H1 (cell line): ENCODE data around the gene ISG15. TPM values are rescaled to one million over a fixed set of nuclear protein-coding genes. Genes with fewer than 3 reads are reported as not detected.

Source experiments
- CTCF ChIA-PET: fragments of 300-600 bp; sonication (Branson Sonifier 250); formaldehyde crosslinking; loops from one replicate; lab custom pipeline; 2021; ENCODE audit not compliant: partially characterized antibody; lab: Charles Lee
- POLR2A ChIA-PET: fragments of 300-600 bp; sonication (Branson Sonifier 250); formaldehyde crosslinking; loops from one replicate; lab custom pipeline; 2021; ENCODE audit warnings: inconsistent platforms; ENCODE audit not compliant: partially characterized antibody; lab: Charles Lee
- DNase-seq, 2 experiments: peaks; one replicate each; pipeline versions ENCODE4 v3.0.0 to v3.0.0-alpha.2; 2010 to 2022; ENCODE audit warnings: low spot score in 2 of 2, low read depth in 1 of 2, mixed read lengths in 1 of 2
- FAIRE-seq: peaks from 2 replicates; lab custom pipeline; 2011; peaks lifted over from hg19 to GRCh38; lab: Jason Lieb, UNC
- H2AFZ ChIP-seq: 2 replicates; pipeline ENCODE4 v1.8.1; 2012; ENCODE audit warnings: low read length, inconsistent platforms
- H2AK5ac ChIP-seq: 2 replicates; pipeline ENCODE4 v1.6.1; 2013; ENCODE audit warnings: low read depth, low read length
- H2BK120ac ChIP-seq: replicated peaks from 2 replicates; pipeline ENCODE3; 2013; ENCODE audit warnings: low read depth, low read length, inconsistent platforms
- H2BK12ac ChIP-seq: 2 replicates; pipeline ENCODE4 v1.6.1; 2013; ENCODE audit warnings: low read depth, low read length
- H2BK15ac ChIP-seq: 2 replicates; pipeline ENCODE4 v1.6.1; 2013; ENCODE audit warnings: low read length
- H2BK20ac ChIP-seq: 2 replicates; pipeline ENCODE4 v1.6.1; 2013; ENCODE audit warnings: low read length
- H2BK5ac ChIP-seq: 2 replicates; pipeline ENCODE4 v1.6.1; 2013; ENCODE audit warnings: low read depth, low read length
- H3K14ac ChIP-seq: 2 replicates; pipeline ENCODE4 v1.6.1; 2013; ENCODE audit warnings: inconsistent platforms; ENCODE audit not compliant: insufficient read length
- H3K18ac ChIP-seq: 2 replicates; pipeline ENCODE4 v1.6.1; 2013; ENCODE audit warnings: low read length; ENCODE audit errors: extremely low read depth
- H3K23ac ChIP-seq: 2 replicates; pipeline ENCODE4 v1.6.1; 2013; ENCODE audit warnings: inconsistent platforms; ENCODE audit not compliant: insufficient read length
- H3K23me2 ChIP-seq: 2 replicates; pipeline ENCODE4 v1.6.1; 2013; ENCODE audit warnings: low read depth, low read length
- H3K27ac ChIP-seq: 2 replicates; pipeline ENCODE4 v1.6.1; 2011; ENCODE audit warnings: low read depth, low read length, inconsistent platforms
- H3K27me3 ChIP-seq, 4 experiments: replicated peaks in 1 of 4; 1 replicate in 1 of 4; 2 replicates in 3 of 4; pipeline versions ENCODE4 v1.6.1 to v1.8.1; 2011 to 2013; ENCODE audit warnings: low read length in 3 of 4, mild to moderate bottlenecking in 3 of 4, inconsistent platforms in 2 of 4, mixed read lengths in 2 of 4, moderate library complexity in 1 of 4; ENCODE audit not compliant: control insufficient read depth in 3 of 4, insufficient read depth in 3 of 4; ENCODE audit errors: extremely low read depth in 1 of 4
- H3K36me3 ChIP-seq, 4 experiments: 2 replicates each; pipeline versions ENCODE4 v1.6.1 to v1.8.1; 2011 to 2013; ENCODE audit warnings: mild to moderate bottlenecking in 4 of 4, low read length in 3 of 4, moderate library complexity in 2 of 4, control low read depth in 1 of 4, inconsistent platforms in 1 of 4; ENCODE audit not compliant: insufficient read depth in 4 of 4, control insufficient read depth in 2 of 4
- H3K4ac ChIP-seq: replicated peaks from 2 replicates; pipeline ENCODE3; 2013; ENCODE audit warnings: low read length, low read depth, mixed read lengths, inconsistent platforms; ENCODE audit not compliant: insufficient read length
- H3K4me1 ChIP-seq, 4 experiments: replicated peaks in 1 of 4; 1 replicate in 1 of 4; 2 replicates in 3 of 4; pipeline versions ENCODE4 v1.6.1 to v1.8.1; 2011 to 2013; ENCODE audit warnings: low read length in 3 of 4, inconsistent platforms in 2 of 4, mixed read lengths in 1 of 4; ENCODE audit not compliant: insufficient read depth in 4 of 4, control insufficient read depth in 3 of 4
- H3K4me2 ChIP-seq, 2 experiments: 2 replicates each; pipeline versions ENCODE4 v1.6.1 to v1.8.1; 2011 to 2013; ENCODE audit warnings: low read depth in 2 of 2, low read length in 2 of 2, control low read depth in 1 of 2, inconsistent platforms in 1 of 2, mild to moderate bottlenecking in 1 of 2; ENCODE audit not compliant: insufficient read depth in 1 of 2
- H3K4me3 ChIP-seq, 4 experiments: fragments of 200-600, 300-600 bp in 1 of 4; sonication (generic), shearing (Covaris generic), sonication (Bioruptor Twin) in 1 of 4; 2 replicates each; pipeline versions ENCODE4 v1.5.1 to v1.8.1; 2011 to 2016; ENCODE audit warnings: low read length in 4 of 4, low read depth in 3 of 4, control low read depth in 2 of 4, inconsistent platforms in 2 of 4, mild to moderate bottlenecking in 2 of 4, mixed read lengths in 1 of 4, moderate library complexity in 1 of 4; ENCODE audit not compliant: insufficient read depth in 2 of 4; ENCODE audit errors: extremely low read depth in 1 of 4
- H3K56ac ChIP-seq: replicated peaks from 2 replicates; pipeline ENCODE3; 2013; ENCODE audit warnings: low read depth, mild to moderate bottlenecking, mixed read lengths, low read length, inconsistent platforms; ENCODE audit not compliant: insufficient read length
- H3K79me1 ChIP-seq: 2 replicates; pipeline ENCODE4 v1.6.1; 2013; ENCODE audit warnings: low read depth, low read length, control low read depth
- H3K79me2 ChIP-seq, 2 experiments: 2 replicates each; pipeline versions ENCODE4 v1.6.1 to v1.8.1; 2012 to 2013; ENCODE audit warnings: low read length in 2 of 2, mild to moderate bottlenecking in 2 of 2, inconsistent platforms in 1 of 2; ENCODE audit not compliant: insufficient read depth in 2 of 2, control insufficient read depth in 1 of 2
- H3K9ac ChIP-seq, 4 experiments: replicated peaks in 1 of 4; 1 replicate in 1 of 4; 2 replicates in 3 of 4; pipeline versions ENCODE4 v1.6.1 to v1.8.1; 2011 to 2013; ENCODE audit warnings: low read depth in 3 of 4, low read length in 3 of 4, control low read depth in 2 of 4, mild to moderate bottlenecking in 2 of 4, moderate library complexity in 2 of 4, inconsistent platforms in 1 of 4; ENCODE audit errors: extremely low read depth in 1 of 4
- H3K9me3 ChIP-seq, 2 experiments: 2 replicates each; pipeline versions ENCODE4 v1.6.1 to v1.8.1; 2012 to 2013; ENCODE audit warnings: mild to moderate bottlenecking in 2 of 2, moderate library complexity in 2 of 2, control low read depth in 1 of 2, inconsistent platforms in 1 of 2, low read depth in 1 of 2, low read length in 1 of 2, mixed read lengths in 1 of 2; ENCODE audit not compliant: insufficient read depth in 2 of 2
- H4K20me1 ChIP-seq, 2 experiments: replicated peaks in 1 of 2; 2 replicates each; pipeline versions ENCODE3 to v1.8.1; 2011 to 2013; ENCODE audit warnings: inconsistent platforms in 2 of 2, low read length in 2 of 2, mild to moderate bottlenecking in 1 of 2; ENCODE audit not compliant: insufficient read depth in 2 of 2, control insufficient read depth in 1 of 2
- H4K5ac ChIP-seq: 2 replicates; pipeline ENCODE4 v1.6.1; 2013; ENCODE audit warnings: low read length, low read depth, mixed read lengths, inconsistent platforms; ENCODE audit not compliant: insufficient read length
- H4K8ac ChIP-seq: 2 replicates; pipeline ENCODE4 v1.8.0; 2013; ENCODE audit warnings: mild to moderate bottlenecking, moderate library complexity, low read length, inconsistent platforms; ENCODE audit not compliant: insufficient read depth; ENCODE audit errors: extremely low read depth
- H4K91ac ChIP-seq: replicated peaks from 2 replicates; pipeline ENCODE3; 2013; ENCODE audit warnings: low read length, mixed read lengths, inconsistent platforms; ENCODE audit not compliant: insufficient read length
- BACH1 ChIP-seq: IDR thresholded peaks from 2 replicates; pipeline ENCODE4 v1.6.1; 2012; ENCODE audit warnings: low read length, improper control_type of control experiment
- CTBP2 ChIP-seq: IDR thresholded peaks from 2 replicates; pipeline ENCODE4 v1.7.0; 2011; ENCODE audit warnings: borderline replicate concordance, mild to moderate bottlenecking, moderate library complexity, mixed read lengths, low read length; ENCODE audit not compliant: insufficient read depth, insufficient read length
- GTF2F1 ChIP-seq: IDR thresholded peaks from 2 replicates; pipeline ENCODE4 v1.6.1; 2012; ENCODE audit warnings: low read depth, low read length, improper control_type of control experiment, borderline replicate concordance
- PHF8 ChIP-seq: fragments of 200-600 bp; sonication (generic); conservative IDR thresholded peaks from 2 replicates; pipeline ENCODE4 v1.7.1; 2012; ENCODE audit warnings: low read depth, mild to moderate bottlenecking, inconsistent platforms, low read length, moderate library complexity
- RAD21 ChIP-seq, 2 experiments: IDR thresholded peaks in 1 of 2; conservative IDR thresholded peaks in 1 of 2; 2 replicates each; pipeline ENCODE4 v1.6.1; 2011; ENCODE audit warnings: low read depth in 2 of 2, low read length in 2 of 2, improper control_type of control experiment in 1 of 2, inconsistent platforms in 1 of 2, mild to moderate bottlenecking in 1 of 2, moderate library complexity in 1 of 2
- TBP ChIP-seq: IDR thresholded peaks from 2 replicates; pipeline ENCODE4 v1.6.1; 2011; ENCODE audit warnings: low read depth, low read length, improper control_type of control experiment
- WGBS, 2 experiments: shearing (Covaris generic) in 1 of 2; methylation state at CpG; one replicate each; pipeline versions ENCODE4 v1.1.6 to v1.1.7; 2013 to 2015; ENCODE audit warnings: low lambda C conversion rate in 2 of 2, mixed read lengths in 2 of 2, inconsistent platforms in 1 of 2, low coverage in 1 of 2, missing lambda C conversion rate in 1 of 2; ENCODE audit not compliant: insufficient replicate concordance in 2 of 2, insufficient coverage in 1 of 2, insufficient read length in 1 of 2; ENCODE audit errors: extremely low coverage in 1 of 2, missing lambda C conversion rate in 1 of 2; 5-methylcytosine and 5-hydroxymethylcytosine counted together
- polyA plus RNA-seq, 7 experiments: library from polyadenylated mRNA; depleted of rRNA in 3 of 7; stranded (reverse) in 5 of 7; unstranded in 2 of 7; fragments of >200 nt in 5 of 7; fragments of 200-250 nt in 2 of 7; gene quantifications; 1 replicate in 5 of 7; 2 replicates in 1 of 7; 4 replicates in 1 of 7; pipeline versions ENCODE4 v1.2.1 to v1.2.3, GENCODE V29; 2011 to 2013; ENCODE audit warnings: missing spikeins in 2 of 7, mixed read lengths in 2 of 7
- total RNA-seq: library from RNA; stranded (reverse); fragmentation: NEBNext Ultra II Directional; extraction: Animal tissue kit (Norgen Biotek cat#: 25700); gene quantifications from 2 replicates; pipeline ENCODE4 v1.2.1, GENCODE V29; 2021
- TF ChIP-seq, protein P1 (sequence below): IDR thresholded peaks from 2 replicates; pipeline ENCODE4 v1.6.1; 2011; ENCODE audit warnings: low read length, improper control_type of control experiment
- TF ChIP-seq, protein P2 (sequence below): IDR thresholded peaks from 2 replicates; pipeline ENCODE4 v1.6.1; 2012; ENCODE audit warnings: inconsistent platforms

Gene ISG15
- total and polyA plus RNA-seq, 2 of the 8 experiments (the other 6 are each of a cell fraction or from before 2014, with no cell fraction given) = 29.3 to 121 TPM

DNA sequence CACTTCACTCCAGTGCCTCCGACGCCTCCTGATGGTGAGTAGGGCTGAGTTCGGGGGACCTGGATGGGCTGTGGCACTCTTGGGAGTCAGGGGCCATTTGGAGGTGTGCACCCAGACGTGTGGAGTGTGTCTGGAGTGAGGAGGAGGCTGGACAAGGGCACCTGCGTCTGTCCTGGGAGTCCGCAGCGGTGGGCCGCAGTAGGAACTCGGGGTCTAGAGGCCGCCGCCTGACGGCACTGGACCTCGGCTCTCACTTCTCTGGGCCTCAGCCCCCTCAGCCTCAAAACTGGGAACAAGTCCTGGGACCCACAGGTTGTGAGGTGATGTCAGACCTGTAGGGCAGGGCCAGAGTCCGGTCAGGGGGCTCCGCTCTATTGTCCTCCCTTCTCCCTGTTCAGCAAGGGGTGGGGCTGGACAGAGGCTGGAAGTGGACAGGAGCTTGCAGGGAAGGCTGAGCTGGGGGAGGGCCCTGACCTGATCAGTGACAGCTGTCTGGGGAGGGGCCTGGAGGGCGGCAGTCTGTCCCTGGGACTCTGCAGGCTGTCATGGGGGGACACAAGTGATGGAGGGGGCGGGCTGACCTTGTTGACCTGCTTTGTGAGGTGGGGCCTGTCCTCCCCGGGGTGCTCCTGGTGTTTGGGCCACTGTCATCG lies 22.1 kb downstream of the ISG15 start:
- H3K4me1 ChIP-seq = peaks cover 0 to 29% (median 12%) of the 10 kb centered on the region in 4 experiments; a peak in 6 of 7 replicates
- FAIRE-seq (no peak), DNase-seq (no peak)
- H3K23me2 ChIP-seq = peaks cover 14% of the 10 kb centered on the region
- H4K20me1 ChIP-seq = peaks cover 44 to 64% of the 10 kb centered on the region in 2 experiments
- no peak overlapping the region for H3K56ac ChIP-seq
- H3K23ac ChIP-seq = no peak overlapping the region
- 84% methylated on average over 17 of the region's 19 CpGs; no CpG with 5 or more reads in 1 of the 2 experiments for WGBS, 2 experiments
- no peak overlapping the region for H2AFZ ChIP-seq
- H3K27me3 ChIP-seq = peaks cover 0 to 40% (median 30%) of the 10 kb centered on the region in 4 experiments; a peak in 5 of 7 replicates
- H3K27ac ChIP-seq = no peak overlapping the region
- H3K9ac ChIP-seq = no peak overlapping the region
- H3K4ac ChIP-seq = no peak overlapping the region
- no peak overlapping the region for H2BK120ac ChIP-seq
- H3K18ac ChIP-seq = no peak overlapping the region
- H3K4me2 ChIP-seq = no peak overlapping the region
- H4K91ac ChIP-seq = no peak overlapping the region
- no peaks in the 10 kb centered on the region for H3K79me2 ChIP-seq
- no peak overlapping the region for H2BK5ac ChIP-seq
- no peaks in the 10 kb centered on the region for H3K9me3 ChIP-seq
- no peak overlapping the region for H2AK5ac ChIP-seq
- H4K5ac ChIP-seq = no peak overlapping the region
- POLR2A ChIA-PET = interaction anchor here (0.7 to 10.9 kb wide), 7 partner anchors 8 to 56 kb away, joined by 3 to 245 read pairs (median 4); partner anchors contain the start of genes AGRN and ISG15
- H2BK12ac ChIP-seq = no peak overlapping the region
- H3K14ac ChIP-seq = no peak overlapping the region
- no peak overlapping the region; the same call in 1 of the 2 replicates for H4K8ac ChIP-seq
- CTCF ChIA-PET = interaction anchor here (1.0 to 4.5 kb wide), 4 partner anchors 19 to 55 kb away, joined by 4 to 60 read pairs (median 28); partner anchors contain the start of genes ISG15 and PERM1
- H2BK20ac ChIP-seq = no peak overlapping the region
- no peak overlapping the region for H2BK15ac ChIP-seq
- H3K36me3 ChIP-seq = peaks cover 0 to 7% (median 0%) of the 10 kb centered on the region in 4 experiments; a peak in 2 of 8 replicates
- peaks cover 7% of the 10 kb centered on the region for H3K79me1 ChIP-seq
- no peak overlapping the region for H3K4me3 ChIP-seq
- peak in 1 of 2 experiments; percentile 42; a peak in 3 of 4 replicates for TF ChIP-seq RAD21 (IDR thresholded peaks at IDR 0.05 in 1 of 2, conservative IDR thresholded peaks at IDR 0.05 in 1 of 2; ENCODE audit: low read depth in 2 of 2, low read length in 2 of 2)
- no peak for TF ChIP-seq CTBP2
- no peak for TF ChIP-seq TBP
- TF ChIP-seq BACH1 = no peak
- no peak for TF ChIP-seq PHF8
- TF ChIP-seq, protein P1, sequence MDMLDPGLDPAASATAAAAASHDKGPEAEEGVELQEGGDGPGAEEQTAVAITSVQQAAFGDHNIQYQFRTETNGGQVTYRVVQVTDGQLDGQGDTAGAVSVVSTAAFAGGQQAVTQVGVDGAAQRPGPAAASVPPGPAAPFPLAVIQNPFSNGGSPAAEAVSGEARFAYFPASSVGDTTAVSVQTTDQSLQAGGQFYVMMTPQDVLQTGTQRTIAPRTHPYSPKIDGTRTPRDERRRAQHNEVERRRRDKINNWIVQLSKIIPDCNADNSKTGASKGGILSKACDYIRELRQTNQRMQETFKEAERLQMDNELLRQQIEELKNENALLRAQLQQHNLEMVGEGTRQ = no peak
- no peak for TF ChIP-seq GTF2F1
- TF ChIP-seq, protein P2, sequence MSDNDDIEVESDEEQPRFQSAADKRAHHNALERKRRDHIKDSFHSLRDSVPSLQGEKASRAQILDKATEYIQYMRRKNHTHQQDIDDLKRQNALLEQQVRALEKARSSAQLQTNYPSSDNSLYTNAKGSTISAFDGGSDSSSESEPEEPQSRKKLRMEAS = no peak
